ENCODE data around the gene IGLL5. TPM values are rescaled to one million over a fixed set of nuclear protein-coding genes. Genes with fewer than 3 reads are reported as not detected.

IGLL5 gene
- total and polyA plus RNA-seq, 2 donors (not counting 1 experiment from before 2014, with no cell fraction given): not detected

GRCh38 chr22:22906907-22907550 lies 19.4 kb downstream of the IGLL5 start:
- Histone ChIP-seq H3K27me3 (ENCODE audit: control insufficient read depth, insufficient read depth, low read length) (no peaks in the 10 kb centered on the region), H3K27ac (ENCODE audit: insufficient read depth, low read length) (no peak overlapping the region), H4K20me1 (ENCODE audit: control insufficient read depth, extremely low read depth, insufficient read depth, low read length) (no peaks in the 10 kb centered on the region), H3K36me3 (ENCODE audit: control insufficient read depth, insufficient read depth, low read length) (no peaks in the 10 kb centered on the region), H3K9ac (ENCODE audit: insufficient read depth, low read length) (no peak overlapping the region), H3K79me2 (ENCODE audit: control insufficient read depth, insufficient read depth, low read length) (no peaks in the 10 kb centered on the region), H2AFZ (ENCODE audit: low read length) (no peak overlapping the region), H3K9me3 (ENCODE audit: control insufficient read depth, insufficient read depth, low read depth, low read length) (no peaks in the 10 kb centered on the region), H3K4me2 (ENCODE audit: extremely low read depth, insufficient read depth, low read length) (no peak overlapping the region), H3K4me1 (ENCODE audit: control insufficient read depth, extremely low read depth, insufficient read depth, low read length) (no peaks in the 10 kb centered on the region), H3K4me3 (replicated peaks in 1 of 4; ENCODE audit: control extremely low read depth in 1 of 4, insufficient read depth in 1 of 4, low read depth in 3 of 4, low read length in 4 of 4) (no peak overlapping the region)
- TF ChIP-seq EZH2 (IDR thresholded peaks at IDR 0.05; ENCODE audit: low read length, missing control alignments): no peak
- DNase-seq (ENCODE audit: low read depth in 2 of 2): no peak

- Histone ChIP-seq H4K20me1 (ENCODE audit: control insufficient read depth, extremely low read depth, insufficient read depth, low read length) (no peaks in the 10 kb centered on the region), H3K4me1 (ENCODE audit: control insufficient read depth, extremely low read depth, insufficient read depth, low read length) (no peaks in the 10 kb centered on the region), H3K4me3 (replicated peaks in 1 of 4; ENCODE audit: control extremely low read depth in 1 of 4, insufficient read depth in 1 of 4, low read depth in 3 of 4, low read length in 4 of 4) (no peak overlapping the region), H3K79me2 (ENCODE audit: control insufficient read depth, insufficient read depth, low read length) (no peaks in the 10 kb centered on the region), H3K27me3 (ENCODE audit: control insufficient read depth, insufficient read depth, low read length) (no peaks in the 10 kb centered on the region), H3K9me3 (ENCODE audit: control insufficient read depth, insufficient read depth, low read depth, low read length) (no peaks in the 10 kb centered on the region), H3K9ac (ENCODE audit: insufficient read depth, low read length) (no peak overlapping the region), H3K4me2 (ENCODE audit: extremely low read depth, insufficient read depth, low read length) (no peak overlapping the region), H2AFZ (ENCODE audit: low read length) (no peak overlapping the region), H3K27ac (ENCODE audit: insufficient read depth, low read length) (no peak overlapping the region), H3K36me3 (ENCODE audit: control insufficient read depth, insufficient read depth, low read length) (no peaks in the 10 kb centered on the region)
- no peak for TF ChIP-seq EZH2 (IDR thresholded peaks at IDR 0.05; ENCODE audit: low read length, missing control alignments)
- TF ChIP-seq CTCF (conservative IDR thresholded peaks at IDR 0.05 in 1 of 2, IDR thresholded peaks at IDR 0.05 in 1 of 2; ENCODE audit: low read depth in 1 of 2, low read length in 2 of 2): no peak
- no peak for DNase-seq (ENCODE audit: low read depth in 2 of 2)
These were observed 20.2 kb downstream of the IGLL5 start for GRCh38 chr22:22907551-22908494.

- TF ChIP-seq EZH2 (IDR thresholded peaks at IDR 0.05; ENCODE audit: low read length, missing control alignments): no peak
- TF ChIP-seq CTCF (conservative IDR thresholded peaks at IDR 0.05 in 1 of 2, IDR thresholded peaks at IDR 0.05 in 1 of 2; ENCODE audit: low read depth in 1 of 2, low read length in 2 of 2): no peak
- H3K4me3 ChIP-seq (replicated peaks in 1 of 4; ENCODE audit: control extremely low read depth in 1 of 4, insufficient read depth in 1 of 4, low read depth in 3 of 4, low read length in 4 of 4): no peak overlapping the region
These were observed 20.9 kb downstream of the IGLL5 start for GRCh38 chr22:22908495-22908861.

More at GRCh38 chr22:22908495-22908861, 20.9 kb downstream of the IGLL5 start:
- Histone ChIP-seq H3K4me2 (ENCODE audit: extremely low read depth, insufficient read depth, low read length) (no peak overlapping the region), H3K27me3 (ENCODE audit: control insufficient read depth, insufficient read depth, low read length) (no peaks in the 10 kb centered on the region), H3K27ac (ENCODE audit: insufficient read depth, low read length) (no peak overlapping the region), H2AFZ (ENCODE audit: low read length) (no peak overlapping the region), H3K79me2 (ENCODE audit: control insufficient read depth, insufficient read depth, low read length) (no peaks in the 10 kb centered on the region), H3K36me3 (ENCODE audit: control insufficient read depth, insufficient read depth, low read length) (no peaks in the 10 kb centered on the region), H3K9ac (ENCODE audit: insufficient read depth, low read length) (no peak overlapping the region), H3K9me3 (ENCODE audit: control insufficient read depth, insufficient read depth, low read depth, low read length) (no peaks in the 10 kb centered on the region), H3K4me1 (ENCODE audit: control insufficient read depth, extremely low read depth, insufficient read depth, low read length) (no peaks in the 10 kb centered on the region), H4K20me1 (ENCODE audit: control insufficient read depth, extremely low read depth, insufficient read depth, low read length) (no peaks in the 10 kb centered on the region)
- DNase-seq (ENCODE audit: low read depth in 2 of 2): no peak

Measured in fibroblast of lung (primary cell).